HG03565 (cell line): Measurements from ENCODE around the gene CENPF.

Experiments
- ATAC-seq: cut with Tn5 transposase; IDR thresholded peaks from one replicate; pipeline ENCODE4 v1.9.1; 2021; ENCODE audit warnings: mild to moderate bottlenecking, moderate library complexity; ENCODE audit not compliant: unreplicated experiment

CENPF gene

GRCh38 chr1:214700437-214700836 is 97.4 kb downstream of the CENPF start:
- ATAC-seq, result no peak

GRCh38 chr1:214702556-214702955 is 99.6 kb downstream of the CENPF start:
- ATAC-seq, result no peak

- no peak for ATAC-seq
Observed at GRCh38 chr1:214707306-214708087, 104.5 kb downstream of the CENPF start.

- no peak for ATAC-seq
Observed at GRCh38 chr1:214708321-214708955, 105.4 kb downstream of the CENPF start.

- no peak for ATAC-seq
Observed at GRCh38 chr1:214709241-214709640, 106.2 kb downstream of the CENPF start.

- ATAC-seq, result no peak
Observed at GRCh38 chr1:214712737-214713136, 109.7 kb downstream of the CENPF start.
